ENCODE measurements around the gene FGF12.

The FGF12 gene

GRCh38 chr3:192413461-192413860, 313.9 kb downstream of the FGF12 start:
- no peak for DNase-seq (ENCODE audit: low read depth in 2 of 2)

GRCh38 chr3:192410684-192410960, 316.7 kb downstream of the FGF12 start:
- no peak for DNase-seq (ENCODE audit: low read depth in 2 of 2)

GRCh38 chr3:192409838-192410683, 317.3 kb downstream of the FGF12 start:
- DNase-seq (ENCODE audit: low read depth in 2 of 2): no peak

DNA sequence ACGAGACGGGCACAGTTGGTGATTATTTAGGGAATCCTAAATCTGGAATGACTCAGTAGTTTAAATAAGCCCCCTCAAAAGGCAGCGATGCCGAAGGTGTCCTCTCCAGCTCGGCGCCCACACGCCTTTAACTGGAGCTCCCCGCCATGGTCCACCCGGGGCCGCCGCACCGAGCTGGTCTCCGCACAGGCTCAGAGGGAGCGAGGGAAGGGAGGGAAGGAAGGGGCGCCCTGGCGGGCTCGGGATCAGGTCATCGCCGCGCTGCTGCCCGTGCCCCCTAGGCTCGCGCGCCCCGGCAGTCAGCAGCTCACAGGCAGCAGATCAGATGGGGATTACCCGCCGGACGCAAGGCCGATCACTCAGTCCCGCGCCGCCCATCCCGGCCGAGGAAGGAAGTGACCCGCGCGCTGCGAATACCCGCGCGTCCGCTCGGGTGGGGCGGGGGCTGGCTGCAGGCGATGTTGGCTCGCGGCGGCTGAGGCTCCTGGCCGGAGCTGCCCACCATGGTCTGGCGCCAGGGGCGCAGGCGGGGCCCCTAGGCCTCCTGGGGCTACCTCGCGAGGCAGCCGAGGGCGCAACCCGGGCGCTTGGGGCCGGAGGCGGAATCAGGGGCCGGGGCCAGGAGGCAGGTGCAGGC, 318.0 kb downstream of the FGF12 start:
- no peak for DNase-seq (ENCODE audit: low read depth in 2 of 2)

GRCh38 chr3:192408647-192409200, 318.6 kb downstream of the FGF12 start:
- no peak for DNase-seq (ENCODE audit: low read depth in 2 of 2)

- DNase-seq (ENCODE audit: low read depth in 2 of 2): no peak
Observed at GRCh38 chr3:192408007-192408646, 319.2 kb downstream of the FGF12 start.

DNA sequence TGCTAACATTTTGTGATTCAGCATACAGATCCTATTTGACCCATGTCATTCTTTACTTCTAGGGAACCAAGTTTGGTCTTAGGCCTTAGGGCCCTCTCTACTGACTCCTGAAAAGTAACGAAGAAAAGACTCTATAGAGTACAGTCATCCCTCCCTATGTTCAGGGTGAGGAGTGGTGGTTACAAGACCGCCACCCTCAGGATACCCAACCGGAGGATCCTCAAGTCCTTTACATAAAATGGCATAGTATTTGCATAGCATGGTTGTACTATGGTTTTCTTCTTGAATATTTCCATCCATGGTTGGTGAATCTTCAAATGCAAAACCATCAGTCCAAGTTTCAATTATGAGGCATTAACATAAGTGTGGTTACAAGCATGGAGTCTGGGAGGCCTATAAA, 327.6 kb downstream of the FGF12 start:
- DNase-seq (ENCODE audit: low read depth in 2 of 2): no peak

- DNase-seq (ENCODE audit: low read depth in 2 of 2): no peak
Observed at GRCh38 chr3:192397012-192397411, 330.3 kb downstream of the FGF12 start.

GRCh38 chr3:192395506-192395905, 331.8 kb downstream of the FGF12 start:
- DNase-seq (ENCODE audit: low read depth in 2 of 2): no peak

DNA sequence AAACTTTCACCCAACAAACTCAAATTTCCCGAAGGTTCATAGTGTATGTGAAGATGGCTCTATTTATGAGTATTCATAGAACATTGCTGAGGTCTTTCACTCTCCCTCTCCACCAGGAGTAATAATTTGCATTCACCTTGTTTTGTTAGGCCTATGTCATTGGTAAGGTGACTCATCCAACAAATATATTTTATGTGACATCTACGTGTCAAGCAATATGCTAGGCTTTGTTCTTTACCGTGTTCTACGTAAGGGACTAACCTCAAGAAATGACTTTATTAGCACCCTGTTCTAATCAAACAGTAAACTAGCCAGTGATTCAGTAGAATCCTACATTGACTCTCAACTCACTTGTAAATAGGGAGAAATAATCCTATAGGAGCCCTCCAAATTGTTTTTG, 334.4 kb downstream of the FGF12 start:
- DNase-seq (ENCODE audit: low read depth in 2 of 2): no peak

- no peak for DNase-seq (ENCODE audit: low read depth in 2 of 2)
Observed at GRCh38 chr3:192382861-192383260, 344.5 kb downstream of the FGF12 start.

- no peak for DNase-seq (ENCODE audit: low read depth in 2 of 2)
Observed at GRCh38 chr3:192373586-192373985, 353.8 kb downstream of the FGF12 start.

- no peak for DNase-seq (ENCODE audit: low read depth in 2 of 2)
Observed at GRCh38 chr3:192373032-192373431, 354.3 kb downstream of the FGF12 start.

GRCh38 chr3:192372616-192373015, 354.7 kb downstream of the FGF12 start:
- DNase-seq (ENCODE audit: low read depth in 2 of 2): no peak

DNA sequence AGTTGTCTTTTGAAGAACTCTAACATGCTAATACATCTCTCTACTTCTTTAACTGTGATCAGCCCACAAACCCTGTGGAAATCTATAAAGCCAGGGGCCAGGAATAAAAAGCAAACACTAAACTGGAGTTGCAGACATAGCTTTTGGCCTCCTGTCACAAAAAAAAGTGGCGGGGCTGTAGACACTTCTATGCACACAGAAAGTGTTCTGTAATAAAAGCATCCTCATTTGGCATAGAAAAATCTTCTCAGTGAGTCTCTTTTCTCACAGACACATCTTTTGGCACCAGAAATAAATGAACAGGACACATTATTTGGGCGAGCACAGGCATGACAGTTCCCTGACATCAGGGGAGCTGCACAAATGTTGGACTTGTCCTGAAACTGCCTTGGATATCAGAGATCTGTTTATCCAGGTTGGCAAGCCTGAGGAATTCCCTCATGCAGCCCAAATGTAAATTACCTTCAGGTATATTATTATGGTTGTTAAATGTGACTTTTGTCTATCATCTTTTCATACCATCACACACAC, 355.4 kb downstream of the FGF12 start:
- no peak for DNase-seq (ENCODE audit: low read depth in 2 of 2)

- DNase-seq (ENCODE audit: low read depth in 2 of 2): no peak
Observed at GRCh38 chr3:192367616-192368015, 359.7 kb downstream of the FGF12 start.

DNA sequence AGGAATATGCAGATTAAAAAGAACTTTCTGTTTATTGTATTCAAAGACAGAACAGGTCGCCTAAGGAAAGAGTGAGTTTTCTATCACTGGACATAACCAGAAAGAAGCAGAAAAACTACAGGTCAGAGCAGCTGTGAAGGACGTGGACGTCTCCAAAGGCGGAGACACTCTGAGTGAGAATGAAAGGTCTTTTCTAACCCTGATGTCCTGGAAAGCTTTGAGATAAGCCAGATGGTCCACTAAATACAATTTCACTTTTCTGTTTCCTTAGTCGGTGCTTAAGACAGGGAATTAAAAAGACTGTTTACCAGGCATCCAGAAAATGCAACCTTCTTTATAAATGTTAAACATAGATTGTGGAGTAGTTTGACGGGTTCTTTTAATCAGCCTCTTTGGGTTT, 360.4 kb downstream of the FGF12 start:
- DNase-seq (ENCODE audit: low read depth in 2 of 2): no peak

DNA sequence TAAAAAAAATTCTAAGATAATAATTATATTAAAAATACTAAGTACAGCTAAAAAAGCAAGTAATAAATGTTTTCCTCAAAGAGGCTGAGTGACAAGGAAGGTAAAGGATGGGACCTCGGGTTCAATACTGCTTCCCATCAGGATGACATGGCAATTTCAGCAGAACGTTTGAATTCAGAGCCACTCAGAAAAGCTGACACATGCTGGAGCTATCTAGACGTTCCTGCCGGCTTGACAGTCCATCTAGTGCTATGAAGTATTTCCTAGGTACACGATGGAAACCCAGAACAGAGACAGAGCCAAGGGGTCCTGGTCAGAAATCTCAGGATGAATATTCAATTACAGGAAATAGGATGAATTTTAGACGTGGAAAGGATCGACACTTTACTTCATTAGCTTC, 361.8 kb downstream of the FGF12 start:
- DNase-seq (ENCODE audit: low read depth in 2 of 2): no peak

DNA sequence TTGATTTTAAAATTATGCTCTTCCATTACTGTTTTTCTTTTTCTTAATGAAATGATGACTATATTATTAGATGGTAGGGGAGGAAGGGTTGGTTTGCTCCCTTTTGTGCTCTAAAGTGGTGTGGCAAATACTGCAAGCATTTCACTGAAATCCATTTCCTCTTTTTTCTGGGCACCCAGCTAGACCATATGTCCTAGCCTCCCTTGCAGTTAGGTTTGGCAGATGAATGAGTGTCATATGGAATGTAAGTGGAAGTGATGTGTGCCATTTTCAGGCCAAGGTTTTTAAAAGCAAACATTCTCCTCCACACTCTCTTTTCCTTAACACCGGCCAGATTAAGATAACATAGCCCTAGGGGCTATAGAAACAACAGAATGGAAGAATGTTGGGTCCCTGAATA, 363.0 kb downstream of the FGF12 start:
- no peak for DNase-seq (ENCODE audit: low read depth in 2 of 2)

DNA sequence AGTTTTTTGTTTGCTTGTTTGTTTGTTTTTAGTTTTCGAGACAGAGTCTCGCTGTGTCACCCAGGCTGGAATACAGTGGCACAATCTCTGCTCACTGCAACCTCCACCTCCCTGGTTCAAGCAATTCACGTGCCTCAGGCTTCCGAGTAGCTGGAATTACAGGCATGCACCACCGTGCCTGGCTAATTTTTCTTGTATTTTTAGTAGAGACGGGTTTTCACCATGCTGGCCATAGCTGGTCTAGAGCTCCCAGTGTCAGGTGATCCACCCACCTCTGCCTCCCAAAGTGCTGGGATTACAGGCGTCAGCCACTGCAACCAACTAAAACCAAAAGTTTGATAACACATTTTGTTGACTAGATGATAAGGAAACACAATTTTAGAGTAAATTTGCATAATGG, 372.7 kb downstream of the FGF12 start:
- no peak for DNase-seq (ENCODE audit: low read depth in 2 of 2)

DNA sequence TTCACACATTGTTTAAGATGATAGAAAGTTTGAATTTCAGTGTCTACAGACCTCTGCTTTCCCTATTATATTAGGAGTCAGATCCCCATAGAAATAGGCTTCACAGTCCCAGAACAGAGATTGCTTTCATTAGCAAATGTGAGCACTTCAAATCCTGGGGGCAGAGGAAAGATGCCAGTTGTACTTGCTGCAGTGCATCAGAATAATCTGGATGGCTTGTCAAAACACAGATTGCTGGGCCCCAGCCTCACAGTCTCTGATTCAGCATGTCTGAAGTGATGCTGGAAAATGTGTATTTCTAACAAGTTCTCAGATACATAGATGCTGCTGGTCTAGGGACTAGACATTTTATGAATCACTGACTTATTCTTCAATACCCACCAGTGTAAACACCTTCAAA, 375.2 kb downstream of the FGF12 start:
- no peak for DNase-seq (ENCODE audit: low read depth in 2 of 2)

- DNase-seq (ENCODE audit: low read depth in 2 of 2): no peak
Observed at GRCh38 chr3:192351441-192351840, 375.9 kb downstream of the FGF12 start.

DNA sequence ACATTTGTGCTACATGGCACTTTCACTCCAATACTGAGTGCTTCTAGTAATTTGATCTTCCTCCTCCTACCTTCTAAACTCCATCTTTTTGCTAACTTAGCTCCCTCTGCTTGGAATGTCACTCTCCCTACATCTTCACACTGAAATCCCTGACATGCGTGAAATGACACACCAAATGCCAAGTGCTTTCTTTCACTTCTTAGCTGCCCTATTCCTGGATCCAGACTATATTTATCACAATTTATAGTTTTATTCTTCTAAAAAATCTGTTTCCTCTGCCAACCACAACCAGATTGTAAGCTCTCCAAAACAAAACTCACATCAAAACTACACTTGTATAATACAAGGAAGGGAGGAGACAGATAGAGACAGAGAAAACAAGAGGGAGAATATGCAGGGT, 387.3 kb downstream of the FGF12 start:
- DNase-seq (ENCODE audit: low read depth in 2 of 2): no peak

Data from stimulated activated CD4-positive, alpha-beta T cell treated with anti-CD3 and anti-CD28 coated beads, Interleukin-1b, Interleukin-23, amount 100 ng/mL, for 4 hours (primary cell).